ENCODE measurements around the gene ZNF573.

The ZNF573 gene

DNA sequence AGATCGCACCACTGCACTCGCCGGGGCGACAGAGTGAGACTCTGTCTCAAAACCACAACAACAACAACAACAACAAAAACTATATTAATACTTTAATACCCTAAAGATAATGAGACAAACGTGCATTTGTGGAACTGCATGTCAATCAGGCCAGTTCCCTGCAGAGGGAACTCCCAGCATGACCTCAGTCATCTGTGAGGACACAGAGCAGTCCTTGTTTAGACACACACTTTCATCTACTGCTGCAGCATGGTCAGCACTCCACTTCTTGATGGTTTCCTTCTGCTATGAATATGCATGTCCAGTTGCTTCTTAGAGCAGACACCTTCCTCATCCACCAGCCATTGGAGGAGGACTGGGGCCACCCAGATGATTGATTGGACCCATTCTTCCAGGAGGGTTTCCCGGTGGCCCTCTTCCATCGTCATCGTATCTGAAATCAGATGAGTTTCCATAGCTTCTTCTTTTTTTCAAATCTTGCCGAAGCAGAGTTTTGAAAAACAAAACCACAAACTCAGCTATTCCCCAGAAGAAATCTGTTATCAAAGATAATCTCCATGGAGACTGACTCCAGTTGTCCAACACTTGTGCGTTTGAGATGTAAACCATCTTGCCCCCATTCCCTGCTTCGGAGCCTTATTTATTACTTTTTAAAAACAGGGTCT is 86.3 kb downstream of the ZNF573 start:
- 90% methylated on average over 11 of the region's 11 CpGs for WGBS

GRCh38 chr19:37691881-37692504 is 87.4 kb downstream of the ZNF573 start:
- Histone ChIP-seq H3K9ac (ENCODE audit: low read depth, low read length) (peak overlapping the region; percentile 65), H3K4me3 (ENCODE audit: low read length) (peak overlapping the region; percentile 79), H3K9me3 (ENCODE audit: insufficient read depth, low read depth, low read length) (no peaks in the 10 kb centered on the region), H3K27me3 (ENCODE audit: insufficient read depth, low read length) (peaks cover 38% of the 10 kb centered on the region), H3K4me1 (ENCODE audit: insufficient read depth, low read length) (peaks cover 7% of the 10 kb centered on the region), H3K36me3 (ENCODE audit: insufficient read depth, low read length) (peaks cover 6% of the 10 kb centered on the region; the same call in 1 of the 2 replicates), H3K27ac (ENCODE audit: low read depth, low read length) (0 out of 2 replicates have a peak overlapping the region, but pooled peaks have one; percentile 1)
- 1% methylated on average over 48 of the region's 48 CpGs for WGBS

More for the DNA sequence above, 86.3 kb downstream of the ZNF573 start:
- Histone ChIP-seq H3K36me3 (ENCODE audit: insufficient read depth, low read length) (peaks cover 16% of the 10 kb centered on the region), H3K9me3 (ENCODE audit: insufficient read depth, low read depth, low read length) (0 out of 2 replicates have a peak, but pooled peaks cover under 1% of the 10 kb centered on the region), H3K4me1 (ENCODE audit: insufficient read depth, low read length) (peaks cover 7% of the 10 kb centered on the region), H3K27me3 (ENCODE audit: insufficient read depth, low read length) (peaks cover 39% of the 10 kb centered on the region), H3K27ac (ENCODE audit: low read depth, low read length) (no peak overlapping the region), H3K4me3 (ENCODE audit: low read length) (no peak overlapping the region), H3K9ac (ENCODE audit: low read depth, low read length) (no peak overlapping the region)

Data from HUES64 (cell line).